Suprapubic skin (tissue), 4 donors: ENCODE data around the gene PLEKHG7. TPM values are rescaled to one million over a fixed set of nuclear protein-coding genes. Genes with fewer than 3 reads are reported as not detected.

Source experiments
- DNase-seq, 2 donors: peaks; one replicate each; pipeline ENCODE4 v3.0.0-alpha.2; 2019; ENCODE audit warnings: low spot score in 2 of 2
- H3K27ac ChIP-seq: fragments of 200-600 bp; sonication (generic); one replicate; pipeline ENCODE4 v1.5.1; 2019
- H3K27me3 ChIP-seq: fragments of 200-600 bp; sonication (generic); one replicate; pipeline ENCODE4 v1.5.1; 2019
- H3K36me3 ChIP-seq: fragments of 200-600 bp; sonication (generic); one replicate; pipeline ENCODE4 v1.5.1; 2019
- H3K4me1 ChIP-seq: fragments of 200-600 bp; sonication (generic); one replicate; pipeline ENCODE4 v1.5.1; 2019
- H3K4me3 ChIP-seq: fragments of 200-600 bp; sonication (generic); one replicate; pipeline ENCODE4 v1.5.1; 2019; ENCODE audit warnings: mild to moderate bottlenecking
- H3K9me3 ChIP-seq: fragments of 200-600 bp; sonication (generic); one replicate; pipeline ENCODE4 v1.5.1; 2019
- CTCF ChIP-seq, 2 donors: fragments of 200-600 bp in 1 of 2; fragments of 450-650 bp in 1 of 2; sonication (generic) in 1 of 2; IDR thresholded peaks; one replicate each; pipeline ENCODE4 v1.5.1; 2016 to 2019; ENCODE audit warnings: antibody characterized with exemption in 2 of 2, mild to moderate bottlenecking in 1 of 2, moderate library complexity in 1 of 2
- EP300 ChIP-seq: sonication (generic); formaldehyde crosslinking; IDR thresholded peaks from one replicate; pipeline ENCODE4 v1.6.1; 2017; ENCODE audit warnings: antibody characterized with exemption
- POLR2A ChIP-seq, 2 donors: fragments of 450-650 bp; IDR thresholded peaks; one replicate each; pipeline ENCODE4 v1.6.1; 2017; ENCODE audit warnings: antibody characterized with exemption in 2 of 2, mild to moderate bottlenecking in 2 of 2, moderate library complexity in 2 of 2
- POLR2AphosphoS5 ChIP-seq, 3 donors: sonication (generic); formaldehyde crosslinking; IDR thresholded peaks; one replicate each; pipeline ENCODE4 v1.6.1; 2017; ENCODE audit warnings: antibody characterized with exemption in 3 of 3
- WGBS: methylation state at CpG from one replicate; pipeline ENCODE4 v1.1.5; 2018; 5-methylcytosine and 5-hydroxymethylcytosine counted together
- total RNA-seq, 4 donors: library from RNA; depleted of rRNA; stranded (reverse); fragments of >200 nt; gene quantifications; one replicate each; pipeline ENCODE4 v1.1.0, GENCODE V29; 2016

The PLEKHG7 gene
- total RNA-seq, 4 donors from 2014 or later: not detected

- no peaks in the 10 kb centered on the region for H3K27me3 ChIP-seq
- no peaks in the 10 kb centered on the region for H3K36me3 ChIP-seq
- H3K27ac ChIP-seq: no peak overlapping the region
- H3K4me3 ChIP-seq: no peak overlapping the region
- no peak for TF ChIP-seq EP300
- no peak for TF ChIP-seq POLR2AphosphoS5 (IDR thresholded peaks at IDR 0.05)
- no peak for TF ChIP-seq POLR2A (IDR thresholded peaks at IDR 0.05)
- no peak for TF ChIP-seq CTCF (IDR thresholded peaks at IDR 0.05)
- no peaks in the 10 kb centered on the region for H3K4me1 ChIP-seq
- 93% methylated on average over 1 of the region's 1 CpG for WGBS
- no peaks in the 10 kb centered on the region for H3K9me3 ChIP-seq
- no peak for DNase-seq
Observed at GRCh38 chr12:92695577-92695976, 7.2 kb upstream of the PLEKHG7 start.

- Histone ChIP-seq H3K27me3 (no peaks in the 10 kb centered on the region), H3K9me3 (no peaks in the 10 kb centered on the region), H3K4me3 (no peak overlapping the region), H3K36me3 (no peaks in the 10 kb centered on the region), H3K27ac (no peak overlapping the region), H3K4me1 (no peaks in the 10 kb centered on the region)
- DNase-seq: no peak
- TF ChIP-seq CTCF (IDR thresholded peaks at IDR 0.05) (no peak), POLR2AphosphoS5 (IDR thresholded peaks at IDR 0.05) (no peak), EP300 (no peak)
Observed at GRCh38 chr12:92696216-92696615, 6.6 kb upstream of the PLEKHG7 start.

- no peak for DNase-seq
- Histone ChIP-seq H3K27ac (no peak overlapping the region), H3K36me3 (no peaks in the 10 kb centered on the region), H3K9me3 (no peaks in the 10 kb centered on the region), H3K4me1 (peaks cover 6% of the 10 kb centered on the region), H3K4me3 (no peak overlapping the region), H3K27me3 (no peaks in the 10 kb centered on the region)
- TF ChIP-seq CTCF (IDR thresholded peaks at IDR 0.05): no peak
- TF ChIP-seq POLR2A (IDR thresholded peaks at IDR 0.05): no peak
- TF ChIP-seq POLR2AphosphoS5 (IDR thresholded peaks at IDR 0.05): no peak
- TF ChIP-seq EP300: no peak
Observed at GRCh38 chr12:92698474-92698873, 4.3 kb upstream of the PLEKHG7 start.

- no peaks in the 10 kb centered on the region for H3K9me3 ChIP-seq
- no peaks in the 10 kb centered on the region for H3K36me3 ChIP-seq
- TF ChIP-seq POLR2AphosphoS5 (IDR thresholded peaks at IDR 0.05): no peak
- TF ChIP-seq POLR2A (IDR thresholded peaks at IDR 0.05): no peak
- no peak for TF ChIP-seq CTCF (IDR thresholded peaks at IDR 0.05)
- no peak for TF ChIP-seq EP300
- H3K4me3 ChIP-seq: no peak overlapping the region
- no peaks in the 10 kb centered on the region for H3K27me3 ChIP-seq
- H3K4me1 ChIP-seq: peaks cover 6% of the 10 kb centered on the region
- 93% methylated on average over 1 of the region's 1 CpG for WGBS
- H3K27ac ChIP-seq: no peak overlapping the region
- DNase-seq: no peak
Observed at GRCh38 chr12:92701441-92701840, 1.3 kb upstream of the PLEKHG7 start.

- TF ChIP-seq POLR2A (IDR thresholded peaks at IDR 0.05) (no peak), CTCF (IDR thresholded peaks at IDR 0.05) (no peak), POLR2AphosphoS5 (IDR thresholded peaks at IDR 0.05) (no peak), EP300 (no peak)
- H3K4me3 ChIP-seq: no peak overlapping the region
- WGBS: 70% methylated on average over 4 of the region's 4 CpGs
- DNase-seq: no peak
- H3K9me3 ChIP-seq: no peaks in the 10 kb centered on the region
- H3K4me1 ChIP-seq: peaks cover 6% of the 10 kb centered on the region
- no peaks in the 10 kb centered on the region for H3K36me3 ChIP-seq
- no peaks in the 10 kb centered on the region for H3K27me3 ChIP-seq
- no peak overlapping the region for H3K27ac ChIP-seq
Observed at GRCh38 chr12:92703786-92704185, 997 bp downstream of the PLEKHG7 start.
